ENCODE measurements around the gene SLC22A5.

GRCh38 chr5:132437604-132438266, 68.2 kb downstream of the SLC22A5 start:
- TF ChIP-seq EZH2 (IDR thresholded peaks at IDR 0.05; ENCODE audit: borderline replicate concordance, low read length), result no peak
- TF ChIP-seq, protein P1, sequence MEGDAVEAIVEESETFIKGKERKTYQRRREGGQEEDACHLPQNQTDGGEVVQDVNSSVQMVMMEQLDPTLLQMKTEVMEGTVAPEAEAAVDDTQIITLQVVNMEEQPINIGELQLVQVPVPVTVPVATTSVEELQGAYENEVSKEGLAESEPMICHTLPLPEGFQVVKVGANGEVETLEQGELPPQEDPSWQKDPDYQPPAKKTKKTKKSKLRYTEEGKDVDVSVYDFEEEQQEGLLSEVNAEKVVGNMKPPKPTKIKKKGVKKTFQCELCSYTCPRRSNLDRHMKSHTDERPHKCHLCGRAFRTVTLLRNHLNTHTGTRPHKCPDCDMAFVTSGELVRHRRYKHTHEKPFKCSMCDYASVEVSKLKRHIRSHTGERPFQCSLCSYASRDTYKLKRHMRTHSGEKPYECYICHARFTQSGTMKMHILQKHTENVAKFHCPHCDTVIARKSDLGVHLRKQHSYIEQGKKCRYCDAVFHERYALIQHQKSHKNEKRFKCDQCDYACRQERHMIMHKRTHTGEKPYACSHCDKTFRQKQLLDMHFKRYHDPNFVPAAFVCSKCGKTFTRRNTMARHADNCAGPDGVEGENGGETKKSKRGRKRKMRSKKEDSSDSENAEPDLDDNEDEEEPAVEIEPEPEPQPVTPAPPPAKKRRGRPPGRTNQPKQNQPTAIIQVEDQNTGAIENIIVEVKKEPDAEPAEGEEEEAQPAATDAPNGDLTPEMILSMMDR (IDR thresholded peaks at IDR 0.05; ENCODE audit: low read length), result no peak

Measured in OCI-LY1 (cell line).